Tibial nerve (tissue), 4 donors: ENCODE measurements around the gene DOHH. TPM values are rescaled to one million over a fixed set of nuclear protein-coding genes. Genes with fewer than 3 reads are reported as not detected.

Experiments
- DNase-seq, 2 donors: peaks; one replicate each; pipeline ENCODE4 v3.0.0-alpha.2; 2019; ENCODE audit warnings: low spot score in 2 of 2
- H3K27ac ChIP-seq, 4 donors: fragments of 200-600 bp; sonication (generic) in 3 of 4; one replicate each; pipeline ENCODE4 v1.5.1; 2017 to 2019; ENCODE audit warnings: mild to moderate bottlenecking in 1 of 4
- H3K27me3 ChIP-seq, 2 donors: fragments of 200-600 bp; sonication (generic) in 1 of 2; one replicate each; pipeline versions ENCODE4 v1.5.1 to v1.6.0; 2017 to 2019
- H3K36me3 ChIP-seq, 3 donors: fragments of 200-600 bp; sonication (generic); one replicate each; pipeline ENCODE4 v1.5.1; 2018 to 2019
- H3K4me1 ChIP-seq, 4 donors: fragments of 200-600 bp; sonication (generic) in 3 of 4; one replicate each; pipeline ENCODE4 v1.5.1; 2017 to 2019
- H3K4me3 ChIP-seq, 4 donors: fragments of 200-600 bp; sonication (generic) in 3 of 4; one replicate each; pipeline ENCODE4 v1.5.1; 2017 to 2019; ENCODE audit warnings: mild to moderate bottlenecking in 1 of 4, moderate library complexity in 1 of 4
- H3K9me3 ChIP-seq, 4 donors: fragments of 200-600 bp; sonication (generic) in 3 of 4; one replicate each; pipeline ENCODE4 v1.5.1; 2017 to 2019
- CTCF ChIP-seq, 5 experiments: fragments of 200-600 bp in 3 of 5; fragments of 450-650 bp in 2 of 5; sonication (generic) in 3 of 5; IDR thresholded peaks; one replicate each; pipeline ENCODE4 v1.5.1; 2016 to 2019; ENCODE audit warnings: antibody characterized with exemption in 5 of 5, mild to moderate bottlenecking in 3 of 5, moderate library complexity in 2 of 5
- EP300 ChIP-seq, 2 donors: sonication (generic); formaldehyde crosslinking; IDR thresholded peaks; one replicate each; pipeline ENCODE4 v1.6.1; 2017; ENCODE audit warnings: antibody characterized with exemption in 2 of 2, mild to moderate bottlenecking in 1 of 2
- POLR2A ChIP-seq, 2 donors: fragments of 450-650 bp; IDR thresholded peaks; one replicate each; pipeline ENCODE4 v1.6.1; 2017; ENCODE audit warnings: antibody characterized with exemption in 2 of 2, mild to moderate bottlenecking in 2 of 2, moderate library complexity in 2 of 2
- WGBS, 2 donors: methylation state at CpG; one replicate each; pipeline ENCODE4 v1.1.5; 2018; 5-methylcytosine and 5-hydroxymethylcytosine counted together
- total RNA-seq, 4 donors: library from RNA; depleted of rRNA; stranded (reverse); fragments of >200 nt; gene quantifications; one replicate each; pipeline ENCODE4 v1.1.0, GENCODE V29; 2016

The DOHH gene
- total RNA-seq, 4 donors from 2014 or later = 19.7 to 30.3 (median 23.0) TPM

GRCh38 chr19:3465552-3465951 is 34.9 kb downstream of the DOHH start:
- Histone ChIP-seq H3K4me3 (no peak overlapping the region), H3K27ac (peak overlapping the region in 2 of 4 donors; percentile 26 to 54), H3K9me3 (peaks cover 0 to 2% (median 0%) of the 10 kb centered on the region in 4 donors), H3K36me3 (peaks cover 2 to 47% (median 6%) of the 10 kb centered on the region in 3 donors), H3K27me3 (no peaks in the 10 kb centered on the region), H3K4me1 (peaks cover 0 to 58% (median 0%) of the 10 kb centered on the region in 4 donors)
- DNase-seq = no peak
- TF ChIP-seq EP300 (IDR thresholded peaks at IDR 0.05) = peak in 1 of 2 donors; percentile 7
- TF ChIP-seq CTCF (IDR thresholded peaks at IDR 0.05) = no peak
- no peak for TF ChIP-seq POLR2A (IDR thresholded peaks at IDR 0.05)
- WGBS, 2 donors = 55 to 68% methylated on average over 7 of the region's 7 CpGs

- H3K4me1 ChIP-seq = peaks cover 0 to 63% (median 5%) of the 10 kb centered on the region in 4 donors
- H3K36me3 ChIP-seq = peaks cover 2 to 47% (median 6%) of the 10 kb centered on the region in 3 donors
- H3K27ac ChIP-seq = peak overlapping the region in 1 of 4 donors; percentile 9
- no peaks in the 10 kb centered on the region for H3K27me3 ChIP-seq
- WGBS, 2 donors = 64 to 75% methylated on average over 26 to 28 of the region's 31 CpGs
- H3K9me3 ChIP-seq = peaks cover 0 to 2% (median 0%) of the 10 kb centered on the region in 4 donors
- H3K4me3 ChIP-seq = no peak overlapping the region
- no peak for DNase-seq
- no peak for TF ChIP-seq CTCF (IDR thresholded peaks at IDR 0.05)
- no peak for TF ChIP-seq POLR2A (IDR thresholded peaks at IDR 0.05)
- TF ChIP-seq EP300 (IDR thresholded peaks at IDR 0.05) = no peak
Measured at GRCh38 chr19:3464587-3465235, 35.8 kb downstream of the DOHH start.

GRCh38 chr19:3463714-3464586 is 36.5 kb downstream of the DOHH start:
- Histone ChIP-seq H3K27ac (peak overlapping the region in 2 of 4 donors; percentile 28 to 57), H3K4me1 (peaks cover 4 to 63% (median 12%) of the 10 kb centered on the region in 4 donors)
- no peak for DNase-seq

GRCh38 chr19:3462991-3463713 is 37.3 kb downstream of the DOHH start:
- Histone ChIP-seq H3K4me3 (no peak overlapping the region), H3K4me1 (peaks cover 5 to 65% (median 20%) of the 10 kb centered on the region in 4 donors), H3K9me3 (peaks cover 0 to 2% (median 0%) of the 10 kb centered on the region in 4 donors), H3K27ac (peak overlapping the region in 2 of 4 donors; percentile 28 to 57), H3K36me3 (peaks cover 2 to 47% (median 6%) of the 10 kb centered on the region in 3 donors), H3K27me3 (no peaks in the 10 kb centered on the region)
- 72 to 74% methylated on average over 36 to 54 of the region's 58 CpGs for WGBS, 2 donors
- DNase-seq = no peak
- TF ChIP-seq POLR2A (IDR thresholded peaks at IDR 0.05) (no peak), CTCF (IDR thresholded peaks at IDR 0.05) (no peak)

More at GRCh38 chr19:3463714-3464586, 36.5 kb downstream of the DOHH start:
- H3K36me3 ChIP-seq = peaks cover 2 to 47% (median 6%) of the 10 kb centered on the region in 3 donors
- 72 to 76% methylated on average over 32 to 54 of the region's 57 CpGs for WGBS, 2 donors
- no peaks in the 10 kb centered on the region for H3K27me3 ChIP-seq
- TF ChIP-seq CTCF (IDR thresholded peaks at IDR 0.05) = no peak
- no peak for TF ChIP-seq POLR2A (IDR thresholded peaks at IDR 0.05)
- TF ChIP-seq EP300 (IDR thresholded peaks at IDR 0.05) = no peak
- H3K4me3 ChIP-seq = no peak overlapping the region
- peaks cover 0 to 2% (median 0%) of the 10 kb centered on the region in 4 donors for H3K9me3 ChIP-seq
